Suppressor macrophage (primary cell): ENCODE data around the gene P2RY6.

Source experiments
- DNase-seq, 4 experiments: peaks; one replicate each; pipeline ENCODE4 v3.0.0-alpha.2; 2020 to 2022

Gene P2RY6

GRCh38 chr11:73318501-73319011, 46.4 kb downstream of the P2RY6 start:
- no peak for DNase-seq

DNA sequence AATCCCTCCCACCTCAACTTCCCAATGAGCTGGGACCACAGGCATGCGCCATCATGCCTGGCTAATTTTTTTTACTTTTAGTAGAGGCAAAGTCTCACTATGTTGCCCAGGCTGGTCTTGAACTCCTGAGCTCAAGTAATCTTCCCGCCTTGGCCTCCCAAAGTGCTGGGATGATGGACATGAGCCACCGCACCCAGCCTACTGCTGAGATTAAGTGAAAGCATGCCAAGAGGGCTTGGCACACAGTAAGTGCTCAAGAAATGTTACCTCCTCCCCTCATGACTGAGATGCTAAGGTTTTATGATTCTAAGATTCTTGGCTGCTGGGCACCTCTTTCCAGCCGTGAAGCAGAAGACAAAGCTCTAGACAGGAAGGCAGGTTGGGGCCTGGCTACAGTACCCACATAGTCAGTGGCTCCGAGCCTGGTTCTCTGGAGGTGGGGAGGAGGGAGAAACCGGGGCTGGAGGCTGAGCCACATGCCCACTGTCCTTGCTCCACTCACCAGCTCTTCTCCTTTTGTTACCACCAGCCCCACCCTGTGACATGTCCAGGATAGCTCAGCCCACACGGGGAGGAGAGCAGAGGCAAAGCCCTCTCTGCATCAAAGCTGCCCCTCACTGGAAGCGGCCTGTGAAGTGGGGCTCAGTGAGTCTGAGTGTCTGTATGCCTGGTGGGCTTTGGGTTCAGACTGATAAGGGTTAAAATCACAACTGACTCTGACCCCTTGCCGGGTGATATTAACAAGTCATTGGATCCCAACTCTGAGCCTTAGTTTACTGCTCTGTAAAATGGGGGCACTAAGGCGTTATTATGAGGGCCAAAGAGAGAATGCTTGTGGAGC, 48.8 kb downstream of the P2RY6 start:
- peak; percentile 24 to 55 (median 46) for DNase-seq

GRCh38 chr11:73321604-73322381, 49.7 kb downstream of the P2RY6 start:
- DNase-seq: peak in 2 of 4 experiments; percentile 18 to 27

GRCh38 chr11:73322382-73323306, 50.5 kb downstream of the P2RY6 start:
- DNase-seq: no peak

DNA sequence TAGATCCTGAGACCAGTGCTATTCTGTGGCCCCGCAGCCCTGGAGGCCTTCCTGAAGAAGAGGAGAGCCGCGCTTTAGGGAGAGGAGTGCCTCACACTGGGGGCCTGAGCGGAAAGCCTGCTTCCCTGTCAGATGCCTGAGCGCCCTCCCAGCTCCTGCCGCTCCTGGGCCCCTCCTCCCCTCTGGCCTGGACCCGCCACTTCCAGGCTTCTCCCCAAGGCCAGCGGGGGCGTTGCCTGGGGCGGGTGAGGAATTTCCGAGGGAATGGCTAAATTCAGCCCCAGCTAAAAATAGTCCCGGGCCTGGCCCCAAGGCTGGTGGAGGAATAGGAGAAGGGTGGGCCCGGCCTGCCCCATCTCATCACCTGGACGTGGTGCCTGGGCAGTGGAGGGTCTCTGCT, 51.3 kb downstream of the P2RY6 start:
- no peak for DNase-seq

GRCh38 chr11:73324116-73324515, 52.0 kb downstream of the P2RY6 start:
- DNase-seq: no peak

- DNase-seq: no peak
These were observed 52.5 kb downstream of the P2RY6 start for GRCh38 chr11:73324665-73325035.

DNA sequence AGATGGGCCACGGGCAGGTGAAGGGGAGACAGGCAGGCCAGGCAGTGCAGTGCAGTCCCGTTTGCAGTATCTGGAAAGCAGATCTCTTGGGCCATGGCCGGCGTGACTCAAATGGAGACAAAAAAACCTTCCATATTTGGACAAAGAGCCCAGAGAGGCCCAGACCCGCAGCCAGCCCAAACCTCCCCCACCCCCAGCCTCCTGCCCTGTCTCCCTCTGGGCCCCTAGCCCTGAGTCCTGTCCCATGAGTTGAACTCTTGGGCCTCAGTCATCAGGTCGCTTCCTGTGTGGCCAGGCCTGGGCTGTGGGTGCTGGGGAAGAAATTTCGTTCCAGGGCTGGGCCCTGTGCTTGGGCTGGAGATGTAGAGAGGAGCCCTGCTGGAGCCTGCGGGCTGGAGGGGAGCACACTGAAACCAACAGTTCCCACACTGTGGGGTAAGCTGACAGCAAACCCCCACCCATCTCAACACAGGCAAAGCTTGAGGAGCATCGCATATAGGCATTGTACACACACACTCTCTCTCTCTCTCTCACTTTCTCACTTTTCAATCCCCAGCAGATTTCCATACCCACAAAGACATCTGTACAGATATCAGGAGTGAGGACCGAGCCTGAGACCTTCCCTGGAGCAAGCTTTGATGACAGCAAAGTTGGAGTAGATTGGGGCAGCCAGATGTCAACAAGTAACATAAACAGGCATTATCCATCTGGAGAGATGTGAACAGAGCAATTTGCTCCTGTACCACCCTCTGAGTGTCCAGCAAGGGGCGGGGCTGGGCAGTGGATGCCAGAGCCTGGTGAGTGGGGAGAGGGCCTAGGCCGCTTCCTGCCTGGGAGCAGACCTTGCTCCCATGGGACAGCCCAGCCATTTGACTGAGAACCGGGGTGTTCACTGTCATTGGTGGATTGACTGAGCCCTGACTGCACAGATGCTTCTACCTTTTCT, 53.2 kb downstream of the P2RY6 start:
- no peak for DNase-seq

DNA sequence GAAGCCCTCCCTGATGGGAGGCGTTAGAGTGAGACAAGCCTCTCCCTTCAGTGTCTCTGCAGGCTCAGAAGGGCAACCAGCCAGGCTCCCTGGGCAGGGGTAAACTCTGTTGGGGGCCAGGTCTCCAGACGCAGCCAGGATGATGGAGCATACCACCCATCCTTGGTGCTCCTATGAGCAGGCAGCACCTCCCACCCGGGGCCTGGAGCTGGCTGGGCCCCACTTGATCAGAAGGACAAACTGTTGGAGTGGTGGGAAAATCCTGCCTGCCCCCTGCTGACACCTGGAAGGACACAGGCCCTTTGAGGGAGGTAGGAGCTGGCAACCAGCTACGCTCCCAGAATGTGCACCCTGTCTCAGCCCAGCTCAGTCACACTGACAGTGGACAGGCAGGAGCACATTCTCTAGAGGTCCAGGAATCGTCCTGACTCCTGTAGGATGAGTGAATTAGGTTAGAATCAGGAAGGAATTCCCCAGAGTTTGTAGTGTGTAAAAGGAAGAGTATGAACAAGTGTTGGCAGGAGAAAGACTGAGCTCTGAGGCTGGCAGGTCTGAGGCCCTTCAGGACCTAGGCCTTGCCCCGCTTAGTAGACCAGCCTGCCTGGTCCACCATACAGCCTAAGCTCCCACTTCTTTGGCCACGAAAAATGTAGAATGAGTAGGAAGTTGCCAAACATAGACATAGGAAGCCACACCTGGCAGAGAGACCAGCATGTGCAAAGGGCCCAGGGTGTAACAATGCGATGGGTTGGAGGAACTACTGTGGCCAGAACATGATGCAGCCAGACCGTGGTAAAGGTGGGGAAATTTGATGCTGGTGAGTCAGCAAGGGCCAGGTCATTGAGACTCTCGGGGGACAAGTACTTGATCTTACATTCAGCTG, 55.0 kb downstream of the P2RY6 start:
- no peak for DNase-seq

GRCh38 chr11:73327812-73328364, 55.8 kb downstream of the P2RY6 start:
- DNase-seq: no peak

- peak in 3 of 4 experiments; percentile 33 to 43 (median 43) for DNase-seq
These were observed 58.5 kb downstream of the P2RY6 start for GRCh38 chr11:73330569-73331093.

DNA sequence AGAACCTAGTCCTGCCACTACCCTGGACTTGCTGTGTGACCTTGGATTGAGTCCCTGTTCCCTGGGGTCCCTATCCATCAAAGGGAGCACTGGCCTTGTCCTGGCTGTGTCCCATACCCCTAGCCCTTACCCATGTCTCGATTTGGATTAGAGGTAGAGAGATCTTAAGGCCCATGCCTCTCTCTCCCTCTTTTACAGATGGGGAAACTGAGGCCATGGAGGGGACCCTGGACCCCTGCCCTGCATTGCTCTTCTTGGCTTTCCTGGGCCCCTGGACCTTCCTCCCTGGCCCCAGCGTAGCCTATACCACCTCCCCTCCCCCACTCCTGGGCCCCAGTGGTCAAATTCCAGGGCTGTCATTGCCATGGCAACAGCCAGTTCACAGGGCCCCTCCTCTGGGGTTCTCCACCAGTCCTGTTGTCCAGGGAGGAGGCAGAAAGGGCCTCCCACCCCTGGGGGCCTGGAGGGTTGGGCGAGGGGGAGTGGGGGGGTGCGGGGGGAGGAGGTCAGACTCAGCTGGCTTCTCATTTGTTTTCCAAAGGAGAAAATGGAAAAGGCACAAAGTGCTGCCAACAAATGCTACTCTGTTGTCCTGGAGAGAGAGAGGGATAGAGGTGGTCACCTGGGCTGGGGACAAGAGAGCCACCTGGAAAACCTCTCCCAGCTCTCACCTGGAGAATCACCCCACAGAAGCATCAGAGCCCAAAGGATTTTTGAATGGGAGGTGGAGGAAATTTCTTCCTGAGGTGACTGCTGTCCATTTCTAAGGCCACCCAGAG, 59.2 kb downstream of the P2RY6 start:
- DNase-seq: no peak

GRCh38 chr11:73333173-73333572, 61.0 kb downstream of the P2RY6 start:
- no peak for DNase-seq

DNA sequence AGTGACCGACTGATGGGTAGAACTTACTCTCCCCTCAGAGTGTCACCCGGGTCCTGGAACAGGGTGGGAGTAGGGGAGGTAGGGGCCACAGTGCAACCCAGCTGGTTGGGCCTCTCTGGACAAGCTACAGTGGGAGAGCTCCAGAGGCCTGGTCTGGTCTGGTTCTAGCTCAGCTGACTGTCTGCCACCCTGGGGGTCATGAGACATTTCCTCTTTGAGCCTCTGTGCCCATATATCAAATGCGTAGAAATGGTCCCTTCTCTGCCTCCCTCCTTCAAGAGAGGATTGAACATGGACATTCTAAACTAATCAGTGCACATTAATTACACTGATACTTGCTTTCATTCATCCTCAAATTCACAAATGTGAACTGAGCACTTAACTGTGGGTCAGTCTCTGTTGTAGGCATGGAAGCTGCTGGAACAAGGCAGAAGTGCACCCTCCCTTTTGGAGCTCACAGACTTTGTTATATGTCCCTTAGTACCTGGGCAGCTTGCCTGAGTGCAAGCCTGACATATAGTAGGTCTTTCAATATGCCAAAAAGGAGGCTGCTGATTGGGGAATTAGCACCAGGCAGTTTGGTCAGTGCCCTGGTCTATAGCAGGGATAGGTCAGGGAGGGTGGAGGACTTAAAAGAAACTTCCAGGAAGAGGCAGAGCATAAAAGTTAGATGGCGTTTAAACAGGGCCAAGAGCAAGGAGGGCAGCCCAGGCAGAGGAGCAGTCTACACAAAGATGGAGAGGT, 61.7 kb downstream of the P2RY6 start:
- DNase-seq: peak in 1 of 4 experiments; percentile 14

GRCh38 chr11:73334384-73335203, 62.5 kb downstream of the P2RY6 start:
- DNase-seq: peak; percentile 41 to 74 (median 64)

DNA sequence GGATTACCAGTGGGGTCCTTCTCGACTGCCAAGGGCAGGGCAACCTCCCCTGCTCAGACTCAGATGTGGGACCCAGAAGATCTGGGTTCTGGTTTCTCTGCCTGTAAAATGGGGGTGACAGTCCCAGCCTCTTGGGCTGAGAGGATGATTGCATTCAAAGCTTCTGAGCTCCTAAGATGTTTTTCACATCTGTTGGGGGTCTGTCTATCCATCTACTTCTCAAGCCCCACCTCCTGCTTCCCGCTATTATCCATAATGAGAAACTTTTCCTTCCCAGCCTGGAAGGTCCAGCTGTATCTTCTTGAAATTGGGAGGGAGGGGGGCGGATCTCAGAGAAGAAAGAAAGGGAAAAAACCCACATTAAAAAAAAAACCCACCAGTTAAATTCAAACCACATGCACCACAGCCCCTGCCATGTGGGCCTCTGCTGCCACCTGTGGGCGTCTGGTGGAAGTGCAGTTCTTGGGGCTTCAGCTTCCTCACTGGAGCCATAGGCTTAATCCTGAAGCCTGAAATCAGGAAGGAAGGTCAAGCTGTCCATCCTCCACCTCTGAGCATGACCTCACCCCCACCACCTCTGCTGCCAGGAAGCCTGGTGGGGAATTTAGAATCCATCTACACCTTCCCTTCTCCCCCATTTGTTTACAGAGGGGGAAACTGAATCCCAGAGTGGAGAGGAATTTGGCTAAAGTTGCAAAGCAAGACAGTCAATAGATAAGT, 63.2 kb downstream of the P2RY6 start:
- DNase-seq: peak; percentile 82 to 94 (median 88)
